Activated CD8-positive, alpha-beta memory T cell treated with anti-CD3 and anti-CD28 coated beads, Interleukin-2, amount 50 U/mL, for 48 hours (primary cell): Measurements from ENCODE around the gene FSTL1.

Source experiments
- DNase-seq: peaks from one replicate; pipeline ENCODE4 v3.0.0-alpha.2; 2020

FSTL1 gene

GRCh38 chr3:120348991-120349854 lies 101.6 kb downstream of the FSTL1 start, which contains the start of gene LRRC58:
Gene LRRC58 (minus strand): TSS chr3:120349354. CDS start chr3:120349243, 111 bp downstream.
- DNase-seq, result peak; percentile 92

DNA sequence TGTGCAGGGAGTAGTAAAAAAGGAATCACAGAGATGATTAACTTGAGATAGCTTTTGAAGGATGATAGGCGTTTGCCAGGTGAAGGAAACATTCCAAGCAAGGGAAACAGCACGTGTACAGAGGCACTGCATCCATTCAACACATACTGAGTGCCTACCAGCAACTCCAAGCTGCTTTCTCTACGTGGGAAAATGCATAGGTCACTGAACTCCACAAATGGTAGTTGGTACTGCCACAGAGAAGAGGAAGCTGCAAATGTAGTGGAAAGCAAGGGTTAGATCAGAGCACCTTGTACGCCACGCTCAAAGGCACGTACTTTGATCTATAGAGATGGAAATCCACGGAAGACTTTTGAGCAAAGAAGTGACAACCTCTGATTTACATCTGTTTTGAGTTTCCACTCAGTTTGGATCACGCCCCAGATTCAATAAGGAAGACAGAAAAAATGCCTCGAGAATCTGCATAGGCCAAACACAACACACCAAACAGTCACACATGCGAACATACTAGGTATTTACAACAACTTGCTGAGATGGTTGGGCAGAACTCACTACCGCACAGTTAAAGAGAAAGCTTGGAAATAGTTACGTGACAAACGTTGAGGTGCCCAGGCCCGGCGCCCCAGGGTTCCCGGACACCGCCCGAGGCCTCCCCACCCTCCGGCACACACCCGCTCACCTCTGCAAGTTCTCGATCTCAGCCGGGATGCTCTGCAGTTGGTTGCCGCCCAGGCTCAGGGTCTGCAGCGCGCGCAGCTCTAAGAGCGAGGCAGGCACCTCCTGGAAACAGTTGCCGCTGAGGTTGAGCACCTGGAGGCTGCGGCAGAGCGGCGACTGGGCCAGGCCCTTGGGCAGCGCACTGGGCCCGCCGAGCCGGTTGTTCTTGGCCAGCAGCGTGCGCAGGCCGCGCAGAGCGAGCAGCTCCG lies 102.5 kb downstream of the FSTL1 start:
- peak; percentile 77 for DNase-seq

DNA sequence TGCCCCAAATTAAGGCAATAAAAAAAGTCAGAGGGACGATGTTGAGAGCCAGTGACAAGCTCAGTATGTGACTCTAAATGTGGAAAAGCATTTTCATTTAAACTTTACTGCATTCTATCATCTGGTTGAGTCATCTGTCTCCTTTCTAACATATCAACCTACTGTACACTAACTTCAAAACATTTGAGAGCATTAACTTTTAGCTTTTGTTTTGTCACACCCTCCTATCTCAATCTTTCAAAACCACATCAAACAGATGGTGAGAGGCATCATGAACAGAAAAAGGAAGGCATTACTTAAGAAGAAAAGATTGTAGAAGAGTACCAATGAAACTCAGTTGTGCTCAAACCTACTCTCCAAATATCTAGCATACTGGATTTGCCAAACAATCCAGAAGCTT lies 106.4 kb downstream of the FSTL1 start:
- DNase-seq, result no peak
